PC-3 (cell line): ENCODE data around the gene ACP1.

Experiments
- CTCF ChIP-seq: fragments of 300-600 bp; sonication (generic); conservative IDR thresholded peaks from 2 replicates; pipeline ENCODE4 v1.5.1; 2017; ENCODE audit warnings: antibody characterized with exemption, low read depth, mild to moderate bottlenecking, low read length
- EZH2 ChIP-seq: fragments of 300-600 bp; sonication (generic); IDR thresholded peaks from one replicate; pipeline ENCODE4 v1.6.1; 2017; ENCODE audit warnings: antibody characterized with exemption, mild to moderate bottlenecking, low read length; ENCODE audit not compliant: unreplicated experiment
- EZH2phosphoT487 ChIP-seq: fragments of 300-600 bp; sonication (generic); IDR thresholded peaks from 2 replicates; pipeline ENCODE4 v1.6.1; 2018; ENCODE audit warnings: mild to moderate bottlenecking, antibody characterized with exemption, low read length, borderline replicate concordance

DNA sequence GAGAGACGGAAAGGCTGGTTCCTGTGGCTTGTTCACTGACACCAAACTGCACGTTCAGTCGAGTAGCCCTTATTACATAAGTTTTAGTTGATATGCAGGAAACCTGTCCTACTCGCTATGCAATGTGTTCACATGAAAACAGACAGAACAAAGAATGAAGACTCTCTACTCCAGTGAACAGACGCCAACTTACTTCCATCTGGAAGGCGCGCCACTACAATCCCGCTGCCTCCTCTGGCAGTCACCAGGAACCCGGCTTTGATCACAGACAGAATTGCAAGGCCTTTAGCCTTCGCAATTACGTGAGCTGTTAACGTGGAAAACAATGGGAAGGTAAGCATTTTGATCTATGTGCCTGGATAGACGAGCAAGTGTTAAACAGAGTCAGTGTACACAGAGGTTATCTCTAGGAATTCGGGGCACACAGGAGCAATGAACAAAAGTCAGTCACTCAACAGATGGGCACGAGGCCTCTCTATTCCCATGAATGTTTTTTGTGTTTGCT is 15.2 kb upstream of the ACP1 start:
- TF ChIP-seq CTCF (no peak), EZH2 (no peak), EZH2phosphoT487 (no peak)
